GM21447 (cell line): Measurements from ENCODE around the gene DHRS7B.

Experiments used
- ATAC-seq: cut with Tn5 transposase; IDR thresholded peaks from one replicate; pipeline ENCODE4 v1.9.1; 2021; ENCODE audit not compliant: unreplicated experiment

The DHRS7B gene

GRCh38 chr17:21149621-21150020 lies 22.9 kb downstream of the DHRS7B start:
- no peak for ATAC-seq

GRCh38 chr17:21152731-21153130 lies 26.0 kb downstream of the DHRS7B start:
- no peak for ATAC-seq

DNA sequence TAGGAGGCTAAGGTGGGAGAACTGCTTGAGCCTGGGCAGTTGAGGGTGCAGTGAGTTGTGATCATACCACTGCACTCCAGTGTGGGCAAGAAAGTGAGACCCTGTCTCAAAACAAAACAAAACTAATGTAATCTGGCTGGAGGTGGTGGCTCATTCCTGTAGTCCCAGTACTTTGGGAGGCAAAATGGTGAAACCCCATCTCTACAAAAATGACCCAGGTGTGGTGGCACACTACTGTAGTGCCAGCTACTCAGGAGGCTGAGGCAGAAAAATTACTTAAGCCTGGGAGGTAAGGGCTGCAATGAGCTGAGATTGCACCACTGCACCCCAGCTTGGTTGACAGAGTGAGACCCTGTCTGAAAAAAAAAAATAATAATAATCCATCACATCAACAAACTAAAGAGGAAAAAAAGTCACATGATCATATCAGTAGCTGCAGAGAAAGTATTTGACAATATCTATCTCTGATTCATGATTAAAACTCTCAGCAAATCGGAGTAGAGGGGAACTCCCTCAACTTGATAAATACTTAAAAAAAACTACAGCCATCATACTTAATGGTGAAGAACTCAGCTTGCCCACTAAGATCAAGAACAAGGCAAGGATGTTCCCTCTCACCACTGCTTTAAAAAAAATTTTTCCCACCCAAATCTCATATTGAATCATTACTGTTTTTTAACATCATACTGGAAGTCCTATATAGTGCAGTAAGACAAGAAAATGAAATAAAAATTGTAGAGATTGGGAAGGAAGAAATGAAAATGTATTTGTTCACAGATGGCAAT lies 31.0 kb downstream of the DHRS7B start:
- no peak for ATAC-seq

DNA sequence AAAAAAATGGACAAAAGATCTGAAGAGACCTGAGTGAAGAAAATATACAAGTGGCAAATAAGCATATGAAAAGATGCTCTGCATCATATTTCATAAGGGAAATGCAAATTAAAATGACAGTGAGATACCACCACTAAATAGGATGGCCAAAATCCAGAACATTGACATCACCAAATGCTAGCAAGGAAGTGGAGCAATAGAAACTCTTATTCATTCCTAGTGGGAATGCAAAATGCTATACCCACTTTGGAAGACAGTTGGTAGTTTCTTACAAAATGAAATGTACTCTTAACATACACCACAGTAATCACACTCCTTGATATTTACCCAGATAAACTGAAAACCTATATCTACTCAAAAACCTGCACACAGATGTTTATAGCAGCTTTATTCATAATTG lies 33.6 kb downstream of the DHRS7B start:
- ATAC-seq, result no peak

GRCh38 chr17:21161498-21162393 lies 35.0 kb downstream of the DHRS7B start:
- no peak for ATAC-seq

DNA sequence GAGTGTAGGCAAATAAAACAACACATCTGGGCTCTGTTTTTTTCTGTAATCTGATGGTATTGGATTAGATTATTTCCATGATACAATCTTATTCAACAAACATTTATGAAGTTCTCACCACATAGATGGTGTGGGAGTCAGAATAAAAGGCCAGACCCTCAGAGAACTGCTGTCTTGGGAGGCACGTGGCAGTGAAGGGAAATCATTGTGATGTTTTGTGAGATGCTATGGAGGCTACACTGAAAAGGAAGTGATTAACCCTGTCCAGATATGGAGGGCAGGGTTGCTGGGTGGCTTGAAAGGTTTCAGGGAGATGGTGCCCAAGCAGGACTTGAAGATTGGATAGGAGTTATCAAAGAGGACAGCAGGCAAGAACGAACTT lies 35.6 kb downstream of the DHRS7B start:
- ATAC-seq, result no peak

GRCh38 chr17:21163101-21163500 lies 36.3 kb downstream of the DHRS7B start:
- ATAC-seq, result no peak

- no peak for ATAC-seq
Observed at GRCh38 chr17:21164216-21164615, 37.5 kb downstream of the DHRS7B start.

DNA sequence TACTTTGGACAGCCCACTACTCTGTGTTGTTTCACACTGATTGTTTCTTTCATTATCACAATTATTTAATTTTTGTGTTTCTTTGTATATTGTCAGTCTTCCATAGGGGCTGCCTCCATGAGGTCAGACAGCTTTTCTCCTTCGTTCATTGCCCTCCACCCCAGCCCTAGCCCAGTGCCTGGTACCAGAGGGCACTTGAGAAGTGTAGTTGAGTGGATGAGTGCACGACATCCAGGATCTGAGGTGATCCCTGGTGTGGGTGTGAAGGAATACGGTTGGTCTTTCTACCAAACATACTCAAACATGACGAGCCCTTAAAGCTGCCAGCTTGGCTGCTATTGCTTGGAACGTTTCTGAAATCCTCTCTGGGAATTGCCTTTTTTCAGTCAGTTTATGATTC lies 37.9 kb downstream of the DHRS7B start:
- ATAC-seq, result no peak

GRCh38 chr17:21165922-21166594 lies 39.3 kb downstream of the DHRS7B start:
- ATAC-seq, result no peak

DNA sequence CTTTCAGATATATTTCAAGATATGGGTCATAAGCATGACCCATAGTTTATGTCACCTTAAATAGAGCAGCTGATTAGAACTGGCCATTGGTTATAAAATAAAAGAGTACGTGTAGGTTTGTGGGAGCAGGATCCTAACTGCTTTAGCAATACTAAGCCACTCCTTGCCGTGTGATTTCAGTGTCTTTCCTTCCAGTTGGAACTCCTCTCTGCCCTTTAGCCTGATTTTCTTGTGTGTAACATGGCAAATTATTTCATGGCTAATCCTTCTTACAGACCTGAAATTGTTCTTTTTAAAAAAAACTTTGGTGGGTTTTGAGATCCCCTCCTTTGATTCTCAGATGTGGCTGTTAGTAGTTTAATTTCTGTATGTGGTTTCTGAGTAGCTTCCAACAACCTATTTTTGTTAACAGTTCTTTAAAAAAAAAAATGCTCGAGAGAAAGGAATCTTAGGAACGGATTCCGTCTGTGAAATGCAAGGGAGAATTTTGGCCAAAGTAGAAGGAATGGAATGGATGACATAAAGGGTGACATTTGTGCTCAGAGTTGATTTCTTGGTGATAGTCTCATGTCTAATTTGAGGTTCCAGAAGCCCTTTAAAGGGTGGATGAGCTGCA lies 39.9 kb downstream of the DHRS7B start:
- no peak for ATAC-seq

DNA sequence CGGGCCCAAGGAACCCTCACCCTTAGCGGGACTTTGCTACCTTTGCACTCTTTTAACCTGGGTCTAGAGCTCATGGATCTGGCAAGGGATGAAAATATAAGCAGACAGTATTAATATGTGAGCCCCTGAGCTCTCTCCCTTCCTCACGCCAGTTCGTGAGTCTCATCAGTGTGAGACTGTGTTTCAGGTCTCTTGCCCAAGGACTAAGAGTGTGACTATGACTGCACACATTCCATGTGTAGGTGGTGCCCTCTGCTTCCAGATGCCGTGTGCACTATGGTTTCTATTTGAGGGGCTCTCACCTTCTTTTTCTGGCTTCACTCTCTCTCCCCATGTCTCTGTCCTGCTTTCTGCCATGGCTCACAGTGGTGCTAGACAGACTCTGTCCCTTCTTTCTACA lies 40.5 kb downstream of the DHRS7B start:
- no peak for ATAC-seq

GRCh38 chr17:21168555-21168865 lies 41.7 kb downstream of the DHRS7B start:
- no peak for ATAC-seq

GRCh38 chr17:21169496-21169895 lies 42.7 kb downstream of the DHRS7B start:
- ATAC-seq, result no peak

DNA sequence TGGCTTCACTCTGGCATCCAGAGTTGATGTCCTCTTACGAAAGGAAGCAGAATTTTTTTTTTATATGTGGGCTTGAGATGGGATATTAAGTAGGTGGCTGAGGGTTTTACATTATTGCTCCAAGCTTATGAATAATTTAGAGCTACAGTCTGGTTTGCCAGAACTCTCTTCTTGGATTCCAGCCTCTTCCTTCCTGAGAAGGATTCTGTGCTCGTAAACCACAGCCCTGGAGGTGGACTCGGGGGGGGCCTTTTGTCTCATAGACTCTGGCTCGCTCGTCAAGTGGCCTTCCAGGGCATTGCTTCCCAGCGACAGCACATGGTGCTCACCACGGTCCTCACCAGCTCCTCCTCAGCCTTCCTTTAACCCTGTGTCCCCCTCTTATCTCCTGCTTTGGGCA lies 44.0 kb downstream of the DHRS7B start:
- ATAC-seq, result no peak

DNA sequence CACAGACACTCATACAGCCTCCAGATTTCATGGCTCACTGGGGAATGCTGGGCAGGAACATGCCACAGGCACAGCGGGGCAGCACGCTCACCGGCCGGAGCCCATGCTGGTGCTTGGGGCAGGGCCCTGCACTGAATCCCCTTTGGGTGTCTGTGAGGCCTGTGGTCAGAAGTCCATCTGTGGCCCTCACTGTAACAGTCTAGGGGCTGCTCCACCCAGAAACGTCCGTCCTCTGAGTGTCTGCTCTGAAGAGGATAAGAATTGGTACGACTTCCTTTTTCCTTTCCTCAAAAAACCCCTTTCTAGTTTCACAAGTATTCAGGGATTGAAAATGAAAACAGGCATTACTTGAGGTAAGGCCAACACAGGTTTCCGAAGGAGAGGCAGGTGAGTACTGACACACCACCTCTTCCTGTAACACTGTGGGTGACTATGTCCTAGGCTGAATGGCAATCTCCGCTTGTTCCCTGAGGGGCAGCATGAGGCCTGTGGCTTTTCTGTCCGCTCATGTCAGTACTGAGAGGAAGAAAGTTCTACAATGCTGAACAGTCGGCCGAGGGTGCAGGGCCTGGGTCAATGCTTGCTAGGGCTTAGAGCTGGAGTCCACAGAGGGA lies 44.7 kb downstream of the DHRS7B start:
- peak; percentile 88 for ATAC-seq

DNA sequence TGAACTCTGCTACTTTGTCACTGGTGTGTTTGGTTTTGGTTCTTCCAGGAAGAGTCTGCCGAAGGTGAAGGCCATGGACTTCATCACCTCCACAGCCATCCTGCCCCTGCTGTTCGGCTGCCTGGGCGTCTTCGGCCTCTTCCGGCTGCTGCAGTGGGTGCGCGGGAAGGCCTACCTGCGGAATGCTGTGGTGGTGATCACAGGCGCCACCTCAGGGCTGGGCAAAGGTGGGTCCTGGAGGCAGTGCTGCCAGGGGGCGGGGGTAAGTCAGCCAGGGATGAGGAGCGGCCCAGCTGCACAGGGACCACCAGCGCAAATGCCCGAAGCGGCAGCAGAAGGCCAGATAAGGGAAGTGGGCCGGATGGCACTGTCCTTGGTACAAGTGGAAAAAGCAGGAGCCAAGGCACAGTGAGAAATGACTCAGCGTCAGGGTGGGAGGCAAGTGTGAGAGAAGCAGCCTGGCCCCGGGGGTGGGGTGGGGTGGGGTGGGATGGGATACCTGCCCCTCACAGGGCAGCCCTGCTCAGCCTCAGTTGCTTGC lies 45.3 kb downstream of the DHRS7B start:
- ATAC-seq, result no peak

GRCh38 chr17:21172846-21173245 lies 46.1 kb downstream of the DHRS7B start:
- ATAC-seq, result no peak

DNA sequence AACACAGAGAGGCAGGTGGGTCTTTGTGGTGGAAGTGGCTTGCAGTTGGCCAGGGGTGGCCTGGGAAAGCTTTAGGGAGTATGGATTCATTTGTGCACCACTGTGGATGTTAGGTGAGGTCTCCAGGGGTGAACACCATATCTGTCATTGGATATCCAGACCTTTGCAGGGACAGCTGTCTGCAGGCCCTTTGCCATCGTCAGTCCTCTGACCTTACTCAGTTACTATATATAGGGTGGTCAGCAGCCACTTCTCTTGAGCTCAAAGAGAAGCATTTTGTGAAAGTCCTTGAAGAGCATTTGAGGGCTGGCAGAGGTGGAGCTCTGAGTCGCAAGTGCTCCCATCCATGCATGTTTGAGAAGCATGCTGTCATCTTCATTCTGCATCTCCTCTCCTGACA lies 46.8 kb downstream of the DHRS7B start:
- ATAC-seq, result no peak

- ATAC-seq, result no peak
Observed at GRCh38 chr17:21174186-21174585, 47.4 kb downstream of the DHRS7B start.

- ATAC-seq, result no peak
Observed at GRCh38 chr17:21174713-21175112, 47.9 kb downstream of the DHRS7B start.
